Fibroblast of upper back skin (primary cell): ENCODE measurements around the gene PTPRT.

Experiments used
- DNase-seq: peaks from one replicate; pipeline ENCODE4 v3.0.0-alpha.2; 2013

PTPRT gene

DNA sequence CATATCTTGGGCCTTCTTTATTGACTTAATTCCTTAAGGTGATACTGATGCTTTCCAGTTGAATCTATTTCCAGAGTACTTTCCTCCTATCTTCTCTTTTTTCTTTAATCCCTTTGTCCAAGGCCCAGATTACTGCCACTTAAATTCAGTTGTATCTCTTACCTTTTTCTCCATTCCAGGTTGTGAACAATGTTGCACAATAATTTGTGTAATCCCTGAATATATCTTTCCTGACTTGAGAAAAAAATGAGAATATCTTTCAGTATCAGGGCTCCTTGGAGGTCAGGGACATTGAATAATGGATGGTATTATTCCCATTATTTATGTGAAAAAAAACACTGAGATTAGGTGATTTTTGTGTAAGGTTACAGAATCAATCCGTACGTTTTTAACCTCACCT is 683.3 kb downstream of the PTPRT start:
- no peak for DNase-seq

DNA sequence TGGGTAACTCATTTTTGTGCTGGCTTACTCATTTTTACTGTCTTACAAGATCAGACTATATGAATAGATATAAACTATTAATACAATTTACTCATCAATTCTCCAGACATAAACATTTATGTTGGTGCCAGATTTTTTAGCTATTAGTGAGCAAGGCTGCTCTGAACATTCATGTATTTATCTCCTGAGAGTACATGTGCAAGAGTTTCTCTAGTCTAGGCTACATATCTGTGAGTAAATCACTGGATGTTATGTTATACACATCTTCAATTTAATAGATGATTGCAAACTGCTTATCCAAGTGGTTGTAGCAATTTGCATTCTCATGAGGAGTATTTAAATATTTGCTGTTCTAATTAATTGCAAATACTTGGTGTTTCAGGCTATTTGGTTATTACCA is 687.1 kb downstream of the PTPRT start:
- DNase-seq = no peak

DNA sequence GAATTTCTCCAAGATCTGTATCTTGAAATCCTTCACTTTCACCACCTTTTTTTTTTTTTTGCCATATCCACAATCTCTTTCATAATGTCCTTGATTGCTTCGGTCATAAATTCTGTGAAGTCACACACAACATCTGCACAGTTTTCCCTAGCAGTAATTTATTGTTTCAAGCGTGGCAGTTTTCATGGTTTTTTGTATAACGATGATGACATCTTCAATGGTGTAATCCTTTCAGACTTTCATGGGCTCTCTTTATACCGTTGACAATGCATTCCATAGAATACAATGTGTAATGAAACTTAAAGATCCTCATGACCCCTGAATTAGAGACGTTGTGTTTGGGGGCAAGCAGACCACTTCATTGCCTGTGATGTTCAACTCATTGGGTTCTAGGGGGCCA is 693.1 kb downstream of the PTPRT start:
- DNase-seq = no peak

DNA sequence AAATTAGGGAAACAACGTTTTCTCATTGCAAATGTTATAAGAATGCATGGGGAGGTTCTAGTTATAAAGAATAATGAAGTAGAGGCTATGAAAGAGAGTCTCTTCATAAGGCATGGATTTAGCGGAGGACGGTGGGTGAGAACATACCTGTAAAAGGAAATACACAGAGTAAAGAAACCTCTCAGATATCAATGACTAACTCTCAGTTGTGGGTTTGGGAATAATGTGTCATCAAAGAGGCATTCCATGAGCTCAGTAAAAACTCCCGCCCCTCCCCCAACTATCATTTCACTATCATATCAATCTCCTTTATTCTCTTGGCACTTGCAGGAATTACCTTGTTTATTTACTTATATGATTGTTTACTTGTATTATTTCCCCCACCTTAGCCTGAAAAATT is 695.4 kb downstream of the PTPRT start:
- no peak for DNase-seq

DNA sequence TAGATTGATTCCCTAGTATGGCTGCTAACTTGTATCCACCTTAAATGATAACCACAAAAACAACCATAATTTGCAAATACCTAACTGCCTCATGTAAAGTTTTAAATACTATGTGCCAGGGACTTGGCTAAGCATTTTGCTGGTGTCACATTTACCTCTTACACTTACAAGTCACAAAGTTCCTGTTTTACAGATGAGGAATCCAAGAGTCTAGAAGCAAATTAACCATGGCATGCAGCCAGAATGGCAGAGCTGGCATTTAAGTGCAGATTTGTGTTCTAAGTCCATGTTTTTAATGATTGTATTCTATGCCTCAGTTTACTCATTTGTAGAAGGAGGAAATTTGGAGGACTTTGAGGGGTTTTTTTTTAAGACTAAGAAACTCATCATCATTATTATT is 696.7 kb downstream of the PTPRT start:
- DNase-seq = no peak

DNA sequence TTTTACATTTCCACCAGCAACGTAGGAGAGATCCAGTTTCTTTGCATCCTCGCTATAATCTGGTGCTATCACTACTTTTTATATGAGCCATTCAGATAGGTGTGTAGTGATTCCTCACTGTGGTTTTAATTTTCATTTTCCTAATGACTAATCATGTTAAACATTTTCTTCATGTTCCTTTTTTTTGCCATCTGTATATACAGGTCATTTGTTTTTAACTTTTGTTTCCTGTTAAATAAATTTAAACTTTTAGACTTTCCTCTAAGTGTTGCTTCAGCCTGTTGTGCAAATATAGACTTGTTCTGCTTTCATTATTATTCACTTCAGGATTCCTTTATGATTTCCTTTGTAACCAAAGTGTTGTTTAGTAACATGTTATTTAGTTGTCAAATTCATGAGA is 697.4 kb downstream of the PTPRT start:
- DNase-seq = no peak

DNA sequence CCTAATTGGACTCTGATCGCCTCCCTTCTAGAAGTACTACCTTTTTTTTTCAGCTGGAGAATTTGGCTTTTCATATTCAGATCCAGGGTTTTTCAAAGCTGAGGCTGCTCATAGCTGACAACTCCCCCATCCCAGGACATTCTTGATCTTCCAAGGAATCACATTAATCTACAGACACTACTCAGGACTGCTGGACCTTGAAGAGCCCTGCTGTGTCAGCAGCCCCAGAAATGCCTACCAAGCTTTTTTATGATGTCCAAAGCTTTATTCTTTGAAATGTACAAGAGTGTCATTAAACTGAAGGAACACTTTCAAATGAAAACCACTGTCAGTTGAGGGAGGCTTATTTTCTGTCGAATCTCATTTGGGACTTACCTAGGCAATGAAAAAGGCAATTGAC is 704.1 kb downstream of the PTPRT start:
- DNase-seq = no peak

DNA sequence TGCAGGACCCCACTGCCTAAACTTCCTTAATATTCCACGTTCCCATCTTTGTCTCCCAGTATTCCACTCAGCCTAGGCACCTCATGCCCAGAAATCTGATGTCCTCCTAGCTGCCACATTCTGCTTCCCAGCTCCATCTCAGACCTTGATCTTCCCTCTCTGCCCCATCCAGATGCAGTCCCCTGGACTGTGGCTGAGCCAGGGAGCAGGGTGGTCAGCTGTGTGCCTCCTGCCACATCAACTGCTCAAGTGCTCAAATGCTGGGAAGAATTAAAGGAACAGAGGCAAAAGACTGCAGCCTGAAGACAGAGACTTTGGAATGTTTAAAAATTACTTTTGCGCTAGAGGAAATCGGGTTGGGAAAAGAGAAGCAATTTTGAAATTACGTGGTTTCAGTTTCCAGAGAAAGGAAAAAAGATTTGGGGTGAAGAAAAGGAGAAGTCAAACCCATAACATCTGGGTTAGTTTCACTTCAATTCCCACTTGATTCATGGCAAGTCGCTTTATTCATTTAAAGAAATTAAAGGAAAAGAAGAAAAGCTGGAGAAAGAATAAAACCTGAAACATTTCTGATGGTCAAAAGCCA is 704.8 kb downstream of the PTPRT start:
- no peak for DNase-seq

DNA sequence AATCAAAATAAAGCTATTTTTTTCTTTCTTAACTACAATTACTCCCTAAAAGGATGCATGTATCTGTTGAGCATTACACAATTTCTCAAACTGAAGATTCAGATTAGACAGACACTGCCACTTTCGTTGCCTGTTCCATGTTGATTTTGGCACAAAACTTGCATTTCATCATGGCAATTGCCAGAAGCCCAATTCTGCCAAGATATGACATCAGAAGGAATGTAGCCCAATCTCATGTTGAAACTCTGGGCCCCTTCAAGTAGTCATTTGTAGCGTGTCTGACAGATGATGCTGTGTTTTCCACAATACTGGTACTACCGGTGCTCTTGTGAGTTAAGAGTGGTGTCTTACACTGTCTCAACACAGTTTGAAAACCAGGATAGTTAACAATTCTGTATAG is 705.4 kb downstream of the PTPRT start:
- DNase-seq = peak; percentile 1

DNA sequence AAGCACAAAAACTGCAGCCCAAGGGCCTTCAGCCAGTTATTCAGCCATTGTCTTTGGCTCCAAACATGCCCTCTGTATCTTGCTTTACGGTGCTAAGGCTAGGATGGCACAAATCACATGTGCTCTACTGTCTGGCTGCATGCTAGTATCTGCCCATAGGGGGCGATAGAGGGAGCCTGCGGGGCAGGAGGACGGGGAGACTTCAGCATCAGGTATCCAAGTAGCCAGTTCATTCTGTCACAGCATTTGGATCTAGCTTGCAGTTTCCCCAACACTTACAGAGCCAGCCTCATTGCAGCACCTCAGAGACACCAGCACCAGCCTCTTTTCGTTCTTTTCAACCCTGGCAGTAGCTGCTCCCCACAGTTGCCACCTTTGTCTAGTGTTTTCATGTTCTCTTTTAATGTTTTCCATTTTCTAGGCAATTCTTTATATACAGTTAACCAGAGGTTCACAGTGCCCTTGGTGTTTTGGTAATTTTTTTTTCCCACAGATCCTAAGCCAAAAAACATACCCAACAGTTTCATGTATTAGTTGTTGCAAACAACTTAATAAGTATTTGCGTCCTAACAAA is 705.9 kb downstream of the PTPRT start:
- no peak for DNase-seq

DNA sequence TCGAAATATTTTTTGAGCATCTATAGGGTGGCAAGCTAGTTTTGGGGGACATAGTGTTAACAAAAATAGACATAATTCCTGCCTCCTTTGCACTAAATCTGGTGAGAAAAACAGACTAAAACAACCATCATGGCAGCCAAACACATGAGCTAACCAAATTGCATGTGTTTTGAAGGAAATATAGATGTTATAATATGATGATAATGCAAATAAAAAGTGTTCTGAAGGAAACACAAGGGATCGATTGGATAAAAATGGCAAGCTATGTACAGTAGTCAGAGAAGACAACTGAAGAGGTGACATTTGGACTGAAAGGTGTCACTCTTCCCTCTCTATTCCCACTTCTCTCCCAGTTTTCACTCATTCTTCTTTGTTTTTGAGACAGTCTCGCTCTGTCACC is 706.9 kb downstream of the PTPRT start:
- DNase-seq = no peak

DNA sequence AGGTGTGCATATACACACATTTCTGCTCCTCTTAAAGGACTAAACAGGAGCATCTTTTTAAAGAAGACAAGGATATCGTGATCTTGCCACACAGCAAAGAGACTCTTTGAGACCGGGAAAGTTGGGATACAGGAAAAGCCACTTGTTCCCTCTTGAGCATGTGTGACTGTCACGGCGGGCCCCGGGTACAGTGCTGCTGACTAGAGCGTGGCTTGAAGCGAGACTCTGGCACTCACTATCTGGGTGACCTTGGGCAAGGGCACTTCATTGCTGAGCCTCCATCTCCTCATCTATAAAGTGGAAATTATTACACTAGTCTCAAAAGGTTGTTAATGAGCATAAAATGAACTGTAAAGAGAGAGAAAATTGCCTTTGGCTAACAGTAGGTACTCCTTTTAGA is 713.9 kb downstream of the PTPRT start:
- no peak for DNase-seq

DNA sequence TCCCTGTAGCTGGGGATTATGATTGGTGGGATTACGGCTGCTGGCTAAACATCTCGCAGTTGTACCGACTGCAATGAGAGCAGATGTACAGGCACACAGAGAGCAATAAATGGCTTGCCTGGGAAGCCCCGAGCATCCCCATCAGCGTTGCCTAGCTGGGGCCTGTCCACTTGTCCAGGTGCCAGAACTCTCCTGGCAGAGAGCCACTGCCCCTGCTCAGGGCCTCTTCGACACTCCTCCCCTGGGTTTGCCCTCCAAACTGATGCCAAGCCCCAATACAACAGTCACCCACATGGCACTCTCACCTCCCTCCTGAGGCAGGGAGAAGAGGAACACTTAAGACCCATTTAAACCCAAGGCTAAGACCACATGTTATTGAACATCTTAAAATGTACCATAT is 715.1 kb downstream of the PTPRT start:
- DNase-seq = no peak

DNA sequence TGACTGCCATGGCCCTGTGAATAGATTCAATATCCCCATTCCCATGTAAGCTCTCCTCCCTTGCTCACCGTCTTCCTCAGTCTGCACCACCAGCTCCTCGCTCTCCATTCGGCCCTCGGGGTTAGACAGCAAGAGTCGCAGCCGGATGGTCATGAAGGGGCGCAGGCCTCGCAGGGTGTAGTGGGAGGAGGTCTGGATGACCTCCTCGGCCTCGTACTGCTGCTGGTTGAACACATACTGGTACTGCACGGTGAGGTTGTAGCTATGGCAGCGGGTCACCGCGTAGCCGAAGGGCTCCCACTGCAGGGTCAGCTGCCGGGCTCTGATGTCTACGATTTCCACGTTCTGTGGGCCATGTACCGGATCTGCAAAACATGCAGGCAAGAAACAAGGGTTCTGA is 717.5 kb downstream of the PTPRT start:
- DNase-seq = no peak

DNA sequence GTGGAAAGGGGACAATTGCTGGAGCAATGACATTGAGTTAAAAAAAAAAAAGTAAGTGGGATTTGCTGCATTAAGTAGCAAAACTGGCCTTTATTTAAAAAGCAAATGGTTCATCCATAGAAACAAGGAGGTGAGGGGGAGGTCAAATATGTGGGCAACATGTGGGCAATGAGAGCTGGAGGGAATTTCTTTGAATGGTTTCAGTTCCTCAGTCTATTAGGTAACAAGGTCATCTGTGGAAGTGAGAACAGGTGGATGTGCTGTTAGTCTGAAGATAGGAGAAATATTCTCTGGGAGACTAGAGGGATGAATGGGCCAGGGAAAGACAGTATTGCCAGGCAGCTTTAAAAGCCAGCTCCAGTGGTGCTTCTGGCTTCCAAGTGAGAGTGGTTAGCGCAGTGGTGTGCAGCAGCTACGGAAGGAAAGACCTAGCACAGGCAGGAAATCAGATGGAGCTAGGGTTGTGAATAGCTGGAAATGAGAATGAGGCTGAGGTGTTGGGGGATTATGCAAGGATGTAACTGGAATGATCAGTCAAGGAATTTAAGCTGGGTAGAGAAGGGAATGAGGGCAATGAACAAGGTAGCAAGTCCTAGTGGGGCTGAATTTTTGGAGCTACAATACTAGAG is 727.6 kb downstream of the PTPRT start:
- DNase-seq = no peak

DNA sequence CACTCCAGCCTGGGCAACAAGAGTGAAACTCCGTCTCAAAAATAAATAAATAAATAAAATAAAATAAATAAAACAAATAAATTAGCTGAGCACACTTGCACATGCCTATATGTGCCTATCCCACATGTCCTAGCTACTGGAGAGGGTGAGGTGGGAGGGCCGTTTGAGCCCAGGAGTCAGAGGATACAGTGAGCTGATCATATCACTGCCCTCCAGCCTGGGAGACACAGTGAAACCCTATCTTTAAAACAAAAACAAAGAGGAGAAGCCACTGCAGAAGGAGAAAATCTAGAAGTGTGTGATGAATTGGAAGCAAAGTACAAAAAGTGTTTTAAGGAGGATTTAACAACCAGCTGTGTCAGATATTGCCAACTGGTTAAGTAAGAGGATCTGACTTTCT is 728.4 kb downstream of the PTPRT start:
- DNase-seq = no peak

DNA sequence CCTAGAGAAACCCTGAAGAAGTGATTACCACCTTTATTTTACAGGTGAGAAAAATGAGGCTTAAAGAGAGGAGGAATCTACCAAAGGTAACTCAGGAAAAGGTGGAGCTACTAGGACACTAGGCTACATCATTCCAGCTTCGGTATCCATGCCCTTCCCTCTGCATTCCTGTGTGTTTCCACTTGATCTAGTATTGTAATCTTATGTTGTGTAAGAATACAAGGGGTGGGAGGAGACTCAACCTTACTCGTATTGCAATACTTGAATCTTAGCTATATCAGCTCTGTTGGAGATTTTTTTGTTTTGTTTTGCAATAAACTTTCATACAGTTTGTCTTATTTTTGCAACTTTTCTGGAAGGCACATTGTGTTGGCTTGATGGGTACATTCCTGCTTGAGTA is 742.4 kb downstream of the PTPRT start:
- DNase-seq = no peak

DNA sequence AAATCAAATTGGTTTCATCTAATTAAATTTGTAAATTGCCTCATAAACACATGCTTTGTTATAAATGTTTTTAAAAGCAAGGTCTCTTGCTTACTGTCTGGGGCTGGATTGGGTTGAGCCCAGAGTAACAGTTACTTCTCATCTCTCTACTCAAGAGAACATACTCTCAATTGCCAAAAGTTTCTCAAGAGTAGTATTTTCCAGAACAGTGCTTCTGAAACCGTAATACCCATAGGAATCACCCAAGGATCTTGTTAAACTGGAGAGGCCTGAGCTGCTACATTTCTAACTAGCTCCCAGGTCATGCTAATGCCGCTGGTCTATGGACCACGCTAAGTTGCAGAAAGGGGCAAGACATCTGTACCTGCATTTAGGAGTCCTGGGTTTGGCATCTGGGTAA is 744.9 kb downstream of the PTPRT start:
- DNase-seq = no peak

DNA sequence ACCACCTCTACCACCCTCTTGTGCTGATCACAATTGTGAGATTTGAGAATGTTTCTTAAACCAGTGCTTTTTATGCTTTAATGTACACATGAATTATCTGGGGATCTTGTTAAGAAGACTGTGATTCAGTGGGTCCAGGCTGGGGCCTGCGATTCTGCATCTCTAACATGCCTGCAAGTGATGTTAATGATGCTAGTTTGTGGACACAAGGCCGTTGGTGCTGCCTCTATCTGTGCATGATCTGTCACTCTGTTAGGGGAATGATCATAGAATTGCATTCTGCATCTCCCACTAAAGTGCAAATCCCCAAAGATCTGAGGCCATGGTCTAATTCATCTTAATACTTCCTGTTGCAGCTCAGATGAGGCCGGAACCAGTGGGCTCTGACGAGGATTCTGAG is 746.5 kb downstream of the PTPRT start:
- DNase-seq = no peak

DNA sequence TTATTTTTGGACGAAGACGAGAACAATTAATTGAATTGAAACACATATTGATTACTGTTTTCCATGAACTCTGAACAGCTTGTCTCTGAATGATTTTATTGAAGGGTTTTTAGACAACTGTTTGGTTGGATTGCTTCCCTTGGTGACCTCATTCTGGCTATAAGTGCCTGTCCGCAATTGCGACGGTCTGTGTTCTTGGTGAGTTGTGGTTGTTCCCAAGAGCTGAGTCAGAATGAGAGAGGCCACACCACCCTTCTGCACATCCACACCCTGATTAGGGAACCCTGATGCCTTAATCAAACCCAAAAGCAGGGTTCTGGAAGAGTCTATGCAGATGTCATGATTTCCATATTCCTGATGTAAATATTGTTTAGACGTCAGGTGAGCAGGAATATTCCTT is 747.0 kb downstream of the PTPRT start:
- no peak for DNase-seq

DNA sequence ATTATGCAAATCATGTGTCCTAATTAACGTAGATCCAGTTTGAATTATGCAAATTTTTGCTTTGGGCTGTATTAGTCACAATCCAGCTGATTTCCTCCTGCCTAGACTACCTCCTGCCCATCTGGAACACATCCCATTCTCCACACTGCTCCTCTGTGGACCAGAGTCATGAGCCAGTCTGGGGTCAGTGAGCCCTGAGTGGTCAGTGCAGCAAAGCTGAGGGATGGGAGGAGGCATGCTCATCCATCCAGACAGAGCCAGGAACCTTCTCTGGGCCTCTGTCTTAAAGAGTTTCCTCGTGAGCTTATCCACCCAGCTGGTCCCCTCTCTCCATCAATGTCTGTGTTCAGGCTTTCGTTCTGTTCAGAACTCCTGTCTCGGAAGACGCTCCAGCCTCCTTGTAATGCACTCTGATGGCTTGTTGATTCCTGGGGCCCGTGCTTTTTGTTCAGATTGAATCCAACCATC is 747.8 kb downstream of the PTPRT start:
- no peak for DNase-seq

DNA sequence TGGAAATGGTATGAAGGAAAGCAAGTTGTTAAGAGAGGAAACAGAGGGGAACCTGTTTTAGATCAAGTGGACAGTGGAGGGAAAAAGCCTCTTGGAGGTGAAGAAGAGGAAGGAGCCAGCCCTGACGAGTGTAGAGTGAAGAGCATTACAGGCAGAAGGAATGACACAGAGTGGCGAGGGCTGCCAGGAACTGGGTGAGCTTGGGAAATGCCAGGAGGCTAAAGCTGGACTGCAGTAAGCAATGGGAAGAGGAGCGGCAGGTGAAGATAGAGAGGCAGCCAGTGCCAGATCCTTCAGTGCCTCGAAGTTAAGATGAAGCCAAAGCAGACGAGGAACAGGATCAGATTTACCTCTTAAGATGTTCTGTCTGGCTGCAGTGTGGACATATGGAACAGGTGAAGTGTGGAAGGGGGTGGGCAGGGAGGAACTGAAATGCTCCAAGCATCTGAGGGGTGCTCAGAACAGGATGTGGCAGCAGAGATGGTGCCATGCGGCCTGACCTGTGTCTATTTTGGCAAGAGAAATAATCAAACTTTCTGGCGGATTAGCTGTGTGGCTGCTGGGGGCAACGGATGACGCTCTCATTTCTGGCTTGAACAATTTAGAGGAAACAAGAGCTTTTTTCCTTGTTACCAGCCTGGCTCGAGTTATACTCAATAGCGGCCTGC is 748.4 kb downstream of the PTPRT start:
- no peak for DNase-seq

DNA sequence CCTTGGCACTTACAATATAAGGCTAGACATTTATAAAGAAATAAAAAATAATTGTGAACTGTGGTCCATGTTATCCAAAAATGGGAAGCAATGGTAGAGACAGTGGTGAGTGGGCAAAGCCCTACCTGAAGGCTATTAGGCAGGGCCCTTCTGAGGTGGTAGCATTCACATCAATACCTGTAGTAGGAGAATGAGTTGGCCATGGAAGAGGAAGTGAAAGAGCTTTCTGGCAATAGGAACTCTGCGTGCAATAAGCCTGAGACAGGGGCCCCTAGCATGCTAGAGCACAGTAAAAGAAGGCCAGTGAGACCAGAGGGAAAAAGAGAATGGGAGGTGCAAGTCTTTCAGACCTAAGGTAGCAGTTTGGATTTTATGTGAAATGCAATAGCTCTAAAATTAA is 754.5 kb downstream of the PTPRT start:
- DNase-seq = no peak
